ENCODE data around the gene STARD3NL. TPM values are rescaled to one million over a fixed set of nuclear protein-coding genes. Genes with fewer than 3 reads are reported as not detected.

STARD3NL gene
- total and polyA plus RNA-seq, 8 donors = 9.3 to 61.6 (median 23.8) TPM

DNA sequence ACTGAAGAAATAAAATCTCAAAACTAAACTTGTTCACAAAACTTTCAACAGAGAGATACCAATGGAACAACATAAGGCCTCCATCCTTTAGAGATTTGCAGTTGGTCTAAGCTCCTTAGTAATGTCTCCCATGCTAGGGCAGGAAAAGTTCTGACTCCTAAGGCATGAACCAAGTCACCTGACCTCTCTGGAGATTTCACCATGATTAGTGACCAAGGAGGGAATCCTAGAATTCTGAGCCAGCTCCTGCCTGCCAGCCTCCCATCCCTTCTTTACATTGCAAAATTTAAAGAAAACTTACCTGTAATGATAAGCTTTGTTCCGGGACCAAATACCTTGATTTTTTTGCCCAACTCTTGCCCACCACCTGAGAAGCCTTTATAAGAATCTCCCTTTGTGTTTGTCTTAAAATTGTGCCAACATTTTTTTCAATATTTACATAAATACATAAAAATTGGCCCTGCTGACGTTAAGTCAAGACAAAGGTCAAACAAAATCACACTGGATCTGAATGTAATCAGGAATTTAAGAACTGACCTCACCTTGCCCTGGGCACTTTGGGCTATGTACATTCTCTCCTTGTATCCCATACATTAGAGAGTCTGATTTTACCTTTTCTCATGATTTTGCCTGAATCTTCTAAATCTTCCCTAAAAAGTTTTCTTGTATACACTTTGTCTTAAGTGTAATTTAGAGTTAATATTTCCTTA, 95.4 kb downstream of the STARD3NL start, which contains the start of gene TARP:
TARP (minus strand) TSS at position 351 of the 710 bp plus-strand sequence.
- Histone ChIP-seq H3K27me3 (no peaks in the 10 kb centered on the region), H3K4me1 (no peaks in the 10 kb centered on the region), H3K36me3 (no peaks in the 10 kb centered on the region), H3K9me3 (no peaks in the 10 kb centered on the region), H3K4me3 (no peak within 1 kb of the TSS), H3K27ac (no peak within 1 kb of the TSS)
- DNase-seq = no peak
- TF ChIP-seq POLR2A (IDR thresholded peaks at IDR 0.05) (no peak), EP300 (IDR thresholded peaks at IDR 0.05) (no peak), POLR2AphosphoS5 (IDR thresholded peaks at IDR 0.05) (no peak)
- TF ChIP-seq, protein P1, sequence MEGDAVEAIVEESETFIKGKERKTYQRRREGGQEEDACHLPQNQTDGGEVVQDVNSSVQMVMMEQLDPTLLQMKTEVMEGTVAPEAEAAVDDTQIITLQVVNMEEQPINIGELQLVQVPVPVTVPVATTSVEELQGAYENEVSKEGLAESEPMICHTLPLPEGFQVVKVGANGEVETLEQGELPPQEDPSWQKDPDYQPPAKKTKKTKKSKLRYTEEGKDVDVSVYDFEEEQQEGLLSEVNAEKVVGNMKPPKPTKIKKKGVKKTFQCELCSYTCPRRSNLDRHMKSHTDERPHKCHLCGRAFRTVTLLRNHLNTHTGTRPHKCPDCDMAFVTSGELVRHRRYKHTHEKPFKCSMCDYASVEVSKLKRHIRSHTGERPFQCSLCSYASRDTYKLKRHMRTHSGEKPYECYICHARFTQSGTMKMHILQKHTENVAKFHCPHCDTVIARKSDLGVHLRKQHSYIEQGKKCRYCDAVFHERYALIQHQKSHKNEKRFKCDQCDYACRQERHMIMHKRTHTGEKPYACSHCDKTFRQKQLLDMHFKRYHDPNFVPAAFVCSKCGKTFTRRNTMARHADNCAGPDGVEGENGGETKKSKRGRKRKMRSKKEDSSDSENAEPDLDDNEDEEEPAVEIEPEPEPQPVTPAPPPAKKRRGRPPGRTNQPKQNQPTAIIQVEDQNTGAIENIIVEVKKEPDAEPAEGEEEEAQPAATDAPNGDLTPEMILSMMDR (IDR thresholded peaks at IDR 0.05) = no peak
- WGBS, 5 donors = 26 to 60% (median 48%) methylated on average over 2 of the region's 2 CpGs
- intact Hi-C loops (cut with DNase I; ENCODE audit: low total_unique reads) = no loop called here

DNA sequence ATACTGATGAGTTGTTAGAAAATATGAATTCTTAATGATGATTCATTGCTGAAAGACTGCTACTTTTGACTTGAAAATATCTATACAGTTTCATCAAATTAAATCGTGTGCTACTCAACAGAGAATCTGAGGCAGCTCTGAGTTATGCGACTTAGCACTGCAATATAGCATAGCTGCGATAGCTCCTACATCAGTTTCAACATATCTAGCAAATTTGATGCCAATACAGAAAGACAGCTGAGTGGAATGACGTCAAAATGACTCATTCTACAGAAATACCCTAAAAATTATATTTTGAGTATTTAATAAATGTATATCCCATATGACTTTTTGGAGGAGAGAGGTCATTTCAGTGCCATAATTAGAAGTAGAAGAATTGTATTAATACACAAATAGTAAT, 96.4 kb downstream of the STARD3NL start:
- no peaks in the 10 kb centered on the region for H3K9me3 ChIP-seq
- WGBS, 5 donors = 85 to 97% (median 86%) methylated on average over 4 of the region's 4 CpGs
- no peak overlapping the region for H3K4me3 ChIP-seq
- TF ChIP-seq POLR2A (IDR thresholded peaks at IDR 0.05) (no peak), POLR2AphosphoS5 (IDR thresholded peaks at IDR 0.05) (no peak), EP300 (IDR thresholded peaks at IDR 0.05) (no peak)
- TF ChIP-seq, protein P1 (IDR thresholded peaks at IDR 0.05) = no peak
- intact Hi-C loops (cut with DNase I; ENCODE audit: low total_unique reads) = no loop called here
- DNase-seq = no peak
- H3K36me3 ChIP-seq = no peaks in the 10 kb centered on the region
- H3K4me1 ChIP-seq = no peaks in the 10 kb centered on the region
- H3K27me3 ChIP-seq = no peaks in the 10 kb centered on the region
- no peak overlapping the region for H3K27ac ChIP-seq

DNA sequence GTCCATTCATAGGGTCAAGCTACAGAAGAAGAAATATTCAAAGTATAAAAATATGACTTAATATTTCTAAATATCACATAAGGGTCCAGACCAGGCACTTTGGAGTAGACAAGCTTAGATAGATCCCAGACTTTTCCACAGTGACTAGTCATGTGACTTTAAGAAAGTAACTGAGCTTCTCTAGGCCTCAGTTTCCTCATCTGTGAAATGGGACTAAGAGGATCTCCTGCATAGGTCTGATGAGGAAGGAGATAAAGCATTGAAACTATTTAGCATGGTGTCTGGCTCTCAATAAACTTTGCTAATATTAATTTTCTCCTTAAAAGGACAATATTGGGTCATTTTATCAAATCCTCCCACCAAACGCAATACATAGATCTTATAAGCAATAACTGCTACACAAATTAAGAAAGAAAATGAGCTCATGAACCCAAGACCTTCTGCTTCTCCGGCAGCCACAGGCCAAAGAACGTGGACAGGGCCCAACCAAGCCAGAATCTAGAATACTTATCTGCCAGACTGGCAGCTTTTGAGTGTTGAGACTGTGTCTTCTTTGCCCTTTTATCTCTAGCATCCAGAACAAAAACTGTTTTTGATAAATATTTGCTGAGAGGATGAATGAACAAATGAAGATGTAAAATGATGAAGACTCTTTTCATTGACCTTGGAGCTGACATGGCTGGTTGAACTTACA, 97.0 kb downstream of the STARD3NL start:
- DNase-seq = no peak
- Histone ChIP-seq H3K27me3 (no peaks in the 10 kb centered on the region), H3K4me3 (no peak overlapping the region), H3K9me3 (no peaks in the 10 kb centered on the region), H3K4me1 (no peaks in the 10 kb centered on the region), H3K36me3 (no peaks in the 10 kb centered on the region), H3K27ac (no peak overlapping the region)
- intact Hi-C loops (cut with DNase I; ENCODE audit: low total_unique reads) = no loop called here
- WGBS, 5 donors = 82 to 85% (median 83%) methylated on average over 3 of the region's 3 CpGs
- no peak for TF ChIP-seq POLR2AphosphoS5 (IDR thresholded peaks at IDR 0.05)

DNA sequence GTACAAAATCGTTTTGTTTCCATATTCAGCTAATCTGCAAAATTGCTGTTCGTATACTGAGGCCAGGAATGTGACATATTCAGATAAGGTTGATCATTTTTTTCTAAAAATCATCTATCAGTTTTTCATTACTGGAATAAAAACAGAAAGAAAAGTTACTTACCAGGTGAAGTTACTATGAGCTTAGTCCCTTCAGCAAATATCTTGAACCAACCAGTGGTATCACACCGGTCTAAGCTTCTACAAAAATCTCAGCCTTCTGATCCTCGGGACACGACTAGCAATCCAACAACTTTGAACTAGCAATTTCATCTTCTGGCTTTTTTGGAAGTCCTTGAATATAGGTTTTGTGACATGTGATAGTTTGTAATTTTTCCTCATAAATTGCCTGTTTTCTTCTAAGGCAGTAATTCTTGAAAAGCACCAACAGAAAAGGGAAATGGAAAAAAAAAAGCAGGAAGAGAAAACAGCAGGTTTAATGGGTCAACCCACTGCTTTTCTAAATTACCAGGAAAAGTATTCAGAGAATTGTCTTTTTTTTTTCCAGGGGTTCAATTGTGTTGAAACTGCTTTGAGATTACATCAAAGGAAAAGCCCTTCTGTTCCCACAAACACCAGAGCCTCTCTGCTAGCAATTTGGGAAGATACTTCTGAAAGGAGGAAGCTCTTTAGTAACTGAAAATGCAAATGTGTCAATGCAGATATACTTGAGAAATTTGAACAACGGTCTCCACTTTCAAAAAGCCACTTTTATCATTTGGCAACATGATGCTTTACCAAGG, 98.2 kb downstream of the STARD3NL start:
- TF ChIP-seq POLR2A (IDR thresholded peaks at IDR 0.05) (no peak), EP300 (IDR thresholded peaks at IDR 0.05) (no peak), POLR2AphosphoS5 (IDR thresholded peaks at IDR 0.05) (no peak)
- TF ChIP-seq, protein P1 (IDR thresholded peaks at IDR 0.05) = no peak
- DNase-seq = no peak
- H3K4me1 ChIP-seq = no peaks in the 10 kb centered on the region
- intact Hi-C loops (cut with DNase I; ENCODE audit: low total_unique reads) = no loop called here
- H3K27me3 ChIP-seq = no peaks in the 10 kb centered on the region
- no peak overlapping the region for H3K27ac ChIP-seq
- no peaks in the 10 kb centered on the region for H3K36me3 ChIP-seq
- no peak overlapping the region for H3K4me3 ChIP-seq
- WGBS, 5 donors = 59 to 76% (median 64%) methylated on average over 6 of the region's 6 CpGs
- H3K9me3 ChIP-seq = no peaks in the 10 kb centered on the region
